GM18526 (cell line): ENCODE results near the gene CCDC92.

Experiments used
- POLR2A ChIP-seq: IDR thresholded peaks from 3 replicates; pipeline ENCODE4 v1.6.1; 2011; ENCODE audit not compliant: insufficient read length; ENCODE audit errors: extremely low read depth

The CCDC92 gene, protein sequence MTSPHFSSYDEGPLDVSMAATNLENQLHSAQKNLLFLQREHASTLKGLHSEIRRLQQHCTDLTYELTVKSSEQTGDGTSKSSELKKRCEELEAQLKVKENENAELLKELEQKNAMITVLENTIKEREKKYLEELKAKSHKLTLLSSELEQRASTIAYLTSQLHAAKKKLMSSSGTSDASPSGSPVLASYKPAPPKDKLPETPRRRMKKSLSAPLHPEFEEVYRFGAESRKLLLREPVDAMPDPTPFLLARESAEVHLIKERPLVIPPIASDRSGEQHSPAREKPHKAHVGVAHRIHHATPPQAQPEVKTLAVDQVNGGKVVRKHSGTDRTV

DNA sequence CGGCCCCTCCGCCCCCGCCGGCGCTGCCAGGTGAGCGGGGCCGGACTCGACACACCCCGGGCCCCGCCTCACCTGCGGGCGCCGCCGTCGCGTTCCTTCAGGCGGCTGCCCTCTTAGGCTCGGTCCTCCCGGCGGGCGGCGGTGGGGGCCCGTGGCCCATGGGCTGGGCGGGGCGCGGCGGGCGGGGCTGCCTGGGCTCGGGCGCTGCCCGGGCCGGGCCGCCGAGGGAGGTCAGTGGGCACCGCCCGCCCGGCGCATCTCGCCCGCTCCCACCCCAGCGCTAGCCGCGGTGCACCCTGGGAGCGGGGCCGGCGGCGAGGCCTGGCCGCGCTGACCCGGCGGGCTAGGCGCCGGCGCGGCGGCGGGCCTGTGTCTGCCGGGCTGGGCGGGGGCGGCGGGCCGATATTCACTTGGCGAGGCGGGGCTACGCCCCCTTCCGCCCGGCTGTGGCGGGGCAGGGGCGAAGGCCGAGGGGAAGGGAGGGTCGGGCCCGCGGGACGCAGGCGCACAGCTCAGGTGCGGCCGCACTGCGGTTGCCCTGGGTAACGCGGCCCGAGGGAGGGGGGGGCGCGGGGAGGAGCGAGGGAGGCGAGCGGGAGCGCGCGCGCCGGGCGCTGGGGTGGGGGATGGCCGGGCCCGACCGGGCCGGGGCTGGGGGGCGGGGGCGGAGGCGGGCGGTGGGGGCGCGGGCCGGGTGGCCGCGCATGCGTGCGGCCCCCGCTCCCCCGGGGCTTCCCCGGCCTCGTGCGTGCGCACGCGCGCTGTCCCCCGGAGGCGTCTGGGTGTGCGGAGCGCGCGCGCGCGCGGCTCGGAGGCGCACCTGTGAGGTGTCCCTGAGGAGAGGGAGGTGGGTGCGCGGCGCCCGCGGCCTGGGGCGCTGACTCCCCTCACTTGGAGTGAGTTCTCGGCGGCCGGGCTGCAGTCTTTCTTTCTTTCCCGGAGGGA, at the start of gene CCDC92, which contains the start of gene ZNF664:
CCDC92 (minus strand) TSS at position 375 of the 945 bp plus-strand sequence. CDS start 28,526 bp downstream, outside the sequence.
ZNF664 (plus strand) TSS at position 759 of the 945 bp plus-strand sequence. CDS start 38,930 bp downstream, outside the sequence.
- peak; percentile 66 for TF ChIP-seq POLR2A

- no peak for TF ChIP-seq POLR2A
Observed at GRCh38 chr12:124022161-124022560, 49.5 kb upstream of the CCDC92 start.

DNA sequence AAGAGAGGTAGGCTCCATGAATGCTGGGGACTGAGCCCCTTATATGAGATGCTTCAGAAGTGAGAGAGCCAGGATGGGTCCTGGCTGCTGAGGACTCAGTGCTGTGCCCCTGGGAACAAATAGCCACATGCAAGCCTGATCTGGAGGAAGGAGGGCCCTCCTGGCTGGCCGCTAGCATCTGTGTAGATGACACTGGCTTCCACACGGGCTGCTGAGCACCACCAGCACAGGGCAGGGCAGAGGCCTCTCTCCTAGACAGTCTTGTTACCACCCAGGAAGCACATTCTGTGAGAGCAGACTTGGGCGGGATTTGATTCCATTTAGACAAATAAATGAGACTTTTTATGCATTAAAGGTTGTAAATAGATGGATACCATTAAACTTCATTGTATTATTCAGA, 48.4 kb upstream of the CCDC92 start:
- TF ChIP-seq POLR2A: no peak

DNA sequence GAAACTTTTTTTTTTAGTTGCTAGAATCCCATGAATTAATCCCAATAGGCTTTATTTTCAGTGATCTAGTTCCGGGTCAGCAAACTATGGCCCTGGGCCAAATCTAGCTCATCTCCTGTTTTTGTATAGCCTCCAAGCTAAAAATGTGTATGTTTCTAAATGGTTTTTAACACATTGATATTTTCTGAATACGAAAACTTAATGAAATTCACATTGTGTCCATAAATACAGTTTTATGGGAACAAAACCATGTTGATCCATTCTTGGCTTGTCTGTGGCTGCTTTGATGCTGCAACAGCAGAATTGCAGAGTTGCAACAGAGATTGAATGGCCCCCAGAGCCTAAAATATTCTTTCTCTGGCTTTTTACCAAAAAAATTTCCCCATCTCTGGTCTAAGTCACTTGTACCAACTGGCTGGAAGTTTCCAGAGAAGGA, 47.9 kb upstream of the CCDC92 start:
- TF ChIP-seq POLR2A: no peak

- TF ChIP-seq POLR2A: no peak
Observed at GRCh38 chr12:124019115-124019514, 46.5 kb upstream of the CCDC92 start.

- no peak for TF ChIP-seq POLR2A
Observed at GRCh38 chr12:124018539-124018938, 45.9 kb upstream of the CCDC92 start.

DNA sequence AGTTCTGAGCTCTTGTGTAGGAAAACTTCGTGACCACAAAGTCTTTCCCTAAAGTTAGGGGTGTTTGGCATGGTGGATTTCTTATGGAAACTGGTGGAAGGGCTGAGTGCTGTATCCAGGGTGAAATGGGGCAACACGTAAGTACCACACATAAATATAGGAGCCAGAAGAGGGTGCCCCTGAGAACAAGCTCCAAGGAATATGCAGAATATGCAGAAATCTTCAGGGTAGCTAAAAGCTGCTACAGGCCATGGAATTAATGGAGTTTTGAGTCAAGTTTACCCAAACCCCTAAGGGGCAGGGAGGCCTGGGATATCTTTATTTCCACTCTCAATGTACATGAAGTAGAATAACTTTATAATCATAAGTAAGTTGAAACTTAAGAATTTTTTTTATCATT, 44.4 kb upstream of the CCDC92 start:
- no peak for TF ChIP-seq POLR2A

- no peak for TF ChIP-seq POLR2A
Observed at GRCh38 chr12:124015494-124016461, 43.1 kb upstream of the CCDC92 start.

DNA sequence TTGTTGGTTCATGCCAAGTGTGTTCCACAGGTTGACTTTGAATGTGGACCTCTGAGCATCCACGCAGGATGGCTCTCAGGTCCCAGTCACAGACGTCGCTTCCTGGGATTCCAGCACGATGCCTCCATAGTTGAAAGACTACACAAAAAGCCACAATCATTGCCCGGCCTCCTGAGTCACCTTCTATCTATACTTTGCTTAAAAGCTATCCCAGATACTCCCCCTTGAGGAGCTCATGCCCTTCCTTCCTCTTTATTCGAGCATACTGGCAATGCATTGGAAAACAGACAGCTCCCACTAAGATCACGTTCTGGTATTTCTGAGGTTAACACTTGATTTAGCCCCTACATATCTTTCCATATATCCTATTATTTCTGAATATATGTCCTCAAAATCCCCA, 40.4 kb upstream of the CCDC92 start:
- no peak for TF ChIP-seq POLR2A

- TF ChIP-seq POLR2A: no peak
Observed at GRCh38 chr12:124011435-124012115, 38.9 kb upstream of the CCDC92 start.

GRCh38 chr12:124010687-124011086, 38.1 kb upstream of the CCDC92 start:
- TF ChIP-seq POLR2A: no peak

DNA sequence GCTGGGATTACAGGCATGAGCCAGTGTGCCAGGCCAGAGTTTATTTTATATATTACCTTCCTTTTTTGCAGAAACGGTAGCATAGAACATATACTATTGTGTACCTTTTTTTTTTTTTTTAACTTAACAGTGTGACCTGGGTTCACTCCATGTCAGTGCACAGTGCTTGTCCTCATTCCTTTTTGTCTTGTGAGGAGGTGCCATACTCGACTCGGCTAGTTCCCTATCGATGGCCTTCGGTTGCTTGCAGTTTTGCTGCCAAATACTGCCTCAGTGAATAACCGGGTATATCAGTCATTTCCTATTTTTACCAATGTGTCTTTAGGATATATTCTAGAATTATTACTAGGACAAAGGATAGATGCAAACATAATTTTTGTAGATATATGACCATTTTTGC, 37.1 kb upstream of the CCDC92 start:
- no peak for TF ChIP-seq POLR2A

GRCh38 chr12:124008595-124008994, 36.0 kb upstream of the CCDC92 start:
- no peak for TF ChIP-seq POLR2A
